Smooth muscle cell (in vitro differentiated cells): ENCODE measurements around the gene PTH2R. TPM values are rescaled to one million over a fixed set of nuclear protein-coding genes. Genes with fewer than 3 reads are reported as not detected.

Experiments
- DNase-seq: peaks from one replicate; lab custom pipeline; 2025; ENCODE audit not compliant: unreplicated experiment; lab: John Stamatoyannopoulos, UW
- H2AFZ ChIP-seq: fragments of 200-600 bp; sonication (generic); 2 replicates; pipeline ENCODE4 v1.6.0; 2016; ENCODE audit warnings: antibody characterized with exemption, low read depth, mild to moderate bottlenecking
- H3F3A ChIP-seq: fragments of 200-600 bp; sonication (generic); 2 replicates; pipeline ENCODE4 v1.6.0; 2017; ENCODE audit warnings: antibody characterized with exemption, low read depth
- H3K27ac ChIP-seq: fragments of 200-600 bp; sonication (generic); 2 replicates; pipeline ENCODE4 v1.5.1; 2016; ENCODE audit warnings: low read depth, mild to moderate bottlenecking
- H3K27me3 ChIP-seq: fragments of 200-600 bp; sonication (generic); 2 replicates; pipeline ENCODE4 v1.6.1; 2016; ENCODE audit warnings: low read depth, mild to moderate bottlenecking
- H3K36me3 ChIP-seq: fragments of 200-600 bp; sonication (generic); 2 replicates; pipeline ENCODE4 v1.5.1; 2016; ENCODE audit warnings: low read depth
- H3K4me1 ChIP-seq: fragments of 200-600 bp; sonication (generic); 2 replicates; pipeline ENCODE4 v1.5.1; 2016; ENCODE audit warnings: low read depth
- H3K4me2 ChIP-seq: fragments of 200-600 bp; sonication (generic); 2 replicates; pipeline ENCODE4 v1.6.0; 2016; ENCODE audit warnings: mild to moderate bottlenecking
- H3K4me3 ChIP-seq: fragments of 200-600 bp; sonication (generic); 2 replicates; pipeline ENCODE4 v1.5.1; 2016; ENCODE audit warnings: mild to moderate bottlenecking
- H3K79me2 ChIP-seq: fragments of 200-600 bp; sonication (generic); 2 replicates; pipeline ENCODE4 v1.6.0; 2016; ENCODE audit warnings: low read depth, mild to moderate bottlenecking
- H3K9ac ChIP-seq: fragments of 200-600 bp; sonication (generic); 2 replicates; pipeline ENCODE4 v1.6.0; 2016; ENCODE audit warnings: low read depth
- H3K9me3 ChIP-seq: fragments of 200-600 bp; sonication (generic); replicated peaks from 2 replicates; pipeline ENCODE4 v1.5.1; 2016; ENCODE audit warnings: low read depth
- H4K20me1 ChIP-seq: fragments of 200-600 bp; sonication (generic); 2 replicates; pipeline ENCODE4 v1.6.0; 2016; ENCODE audit warnings: low read depth
- WGBS: methylation state at CpG from one replicate; pipeline ENCODE4 v1.1.7; 2016; ENCODE audit warnings: low lambda C conversion rate; 5-methylcytosine and 5-hydroxymethylcytosine counted together
- polyA plus RNA-seq: library from polyadenylated mRNA; unstranded; fragments of >200 nt; fragmentation: Nextera tagmentation; extraction: Ambion mirVana; gene quantifications from 2 replicates; pipeline ENCODE4 v1.2.1, GENCODE V29; 2016
- total RNA-seq: library from RNA; depleted of rRNA; stranded (reverse); fragments of >200 nt; gene quantifications from 2 replicates; pipeline ENCODE4 v1.2.3, GENCODE V29; 2014
- TF ChIP-seq, protein P1 (sequence below): fragments of 200-600 bp; sonication (generic); IDR thresholded peaks from 2 replicates; pipeline ENCODE4 v1.5.1; 2017; ENCODE audit warnings: borderline replicate concordance, mild to moderate bottlenecking, antibody characterized with exemption; ENCODE audit not compliant: insufficient read depth, poor library complexity, severe bottlenecking

The PTH2R gene
- total and polyA plus RNA-seq, 2 experiments from 2014 or later, result not detected

DNA sequence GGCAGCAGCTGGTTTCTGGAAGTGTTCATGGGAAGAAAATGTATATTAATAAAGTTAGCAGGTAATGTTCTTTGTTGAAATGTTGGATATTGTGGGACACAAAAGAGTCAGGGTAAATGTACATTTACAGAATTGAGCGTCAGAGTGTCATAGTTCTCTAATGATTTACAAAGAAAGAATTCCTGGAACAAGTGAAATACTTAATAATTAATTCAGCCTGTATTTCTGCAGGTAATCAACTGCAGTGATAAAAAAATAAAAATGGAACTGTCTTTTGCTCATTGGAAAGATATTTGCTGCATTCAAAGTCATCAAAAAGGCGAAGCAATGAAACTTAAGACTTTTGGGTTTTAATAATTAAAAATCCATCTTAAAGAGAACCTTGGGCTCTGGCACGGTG, 27.4 kb upstream of the PTH2R start:
- Histone ChIP-seq H3K4me2 (no peak overlapping the region), H3K9me3 (no peaks in the 10 kb centered on the region), H3F3A (no peaks in the 10 kb centered on the region), H3K9ac (no peak overlapping the region), H2AFZ (no peak overlapping the region), H3K36me3 (no peaks in the 10 kb centered on the region), H3K27me3 (no peaks in the 10 kb centered on the region), H3K27ac (no peak overlapping the region), H3K4me1 (no peaks in the 10 kb centered on the region), H3K79me2 (no peaks in the 10 kb centered on the region), H4K20me1 (no peaks in the 10 kb centered on the region), H3K4me3 (no peak overlapping the region)
- no peak for DNase-seq
- WGBS, result 96% methylated on average over 3 of the region's 3 CpGs
- TF ChIP-seq, protein P1, sequence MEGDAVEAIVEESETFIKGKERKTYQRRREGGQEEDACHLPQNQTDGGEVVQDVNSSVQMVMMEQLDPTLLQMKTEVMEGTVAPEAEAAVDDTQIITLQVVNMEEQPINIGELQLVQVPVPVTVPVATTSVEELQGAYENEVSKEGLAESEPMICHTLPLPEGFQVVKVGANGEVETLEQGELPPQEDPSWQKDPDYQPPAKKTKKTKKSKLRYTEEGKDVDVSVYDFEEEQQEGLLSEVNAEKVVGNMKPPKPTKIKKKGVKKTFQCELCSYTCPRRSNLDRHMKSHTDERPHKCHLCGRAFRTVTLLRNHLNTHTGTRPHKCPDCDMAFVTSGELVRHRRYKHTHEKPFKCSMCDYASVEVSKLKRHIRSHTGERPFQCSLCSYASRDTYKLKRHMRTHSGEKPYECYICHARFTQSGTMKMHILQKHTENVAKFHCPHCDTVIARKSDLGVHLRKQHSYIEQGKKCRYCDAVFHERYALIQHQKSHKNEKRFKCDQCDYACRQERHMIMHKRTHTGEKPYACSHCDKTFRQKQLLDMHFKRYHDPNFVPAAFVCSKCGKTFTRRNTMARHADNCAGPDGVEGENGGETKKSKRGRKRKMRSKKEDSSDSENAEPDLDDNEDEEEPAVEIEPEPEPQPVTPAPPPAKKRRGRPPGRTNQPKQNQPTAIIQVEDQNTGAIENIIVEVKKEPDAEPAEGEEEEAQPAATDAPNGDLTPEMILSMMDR, result no peak

DNA sequence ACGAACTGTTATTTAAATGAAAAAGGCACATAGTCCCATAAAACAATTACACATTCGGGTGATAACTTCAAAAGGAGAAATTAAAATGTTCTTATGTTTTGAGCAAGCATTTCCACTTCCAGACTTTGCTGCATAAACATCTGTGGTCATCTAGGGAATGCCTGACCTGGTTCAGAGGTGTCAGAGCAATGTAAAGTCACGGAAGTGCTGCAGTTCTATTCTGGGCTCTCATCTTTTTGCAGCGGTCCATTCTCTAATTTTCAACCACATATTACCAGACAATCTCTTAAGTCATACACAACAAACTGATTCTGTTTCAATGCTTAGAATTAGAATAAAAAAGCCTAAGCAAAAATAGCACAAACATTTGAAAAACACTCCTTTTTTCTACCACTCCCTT, 22.0 kb upstream of the PTH2R start:
- H3K79me2 ChIP-seq, result no peaks in the 10 kb centered on the region
- H3K27me3 ChIP-seq, result no peaks in the 10 kb centered on the region
- TF ChIP-seq, protein P1, result no peak
- H3K4me1 ChIP-seq, result no peaks in the 10 kb centered on the region
- DNase-seq, result no peak
- H3K36me3 ChIP-seq, result no peaks in the 10 kb centered on the region
- WGBS, result 83% methylated on average over 4 of the region's 4 CpGs
- H3K4me3 ChIP-seq, result no peak overlapping the region
- H3F3A ChIP-seq, result no peaks in the 10 kb centered on the region
- no peaks in the 10 kb centered on the region for H4K20me1 ChIP-seq
- H3K9me3 ChIP-seq, result no peaks in the 10 kb centered on the region
- H3K27ac ChIP-seq, result no peak overlapping the region
- no peak overlapping the region for H3K4me2 ChIP-seq
- H2AFZ ChIP-seq, result no peak overlapping the region
- H3K9ac ChIP-seq, result no peak overlapping the region

DNA sequence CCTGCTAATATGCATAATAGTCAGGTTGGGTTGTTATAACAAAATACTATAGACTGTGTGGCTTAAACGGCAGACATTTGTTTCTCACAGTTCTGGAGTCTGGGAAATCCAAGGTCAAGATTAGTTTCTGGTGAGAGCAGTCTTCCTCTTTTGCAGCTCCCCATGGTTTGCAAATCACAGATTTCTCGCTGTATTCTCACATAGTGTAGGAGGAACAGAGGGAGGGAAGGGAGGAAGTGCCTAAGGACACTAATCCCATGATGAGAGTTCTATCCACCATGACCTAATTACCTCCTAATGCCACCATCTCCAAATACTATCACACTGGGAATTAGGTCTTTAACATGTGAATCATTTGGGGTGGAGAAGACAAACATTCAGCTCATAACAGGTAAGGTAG, 20.1 kb upstream of the PTH2R start:
- Histone ChIP-seq H3K79me2 (no peaks in the 10 kb centered on the region), H3K4me2 (no peak overlapping the region), H3K4me3 (no peak overlapping the region), H3F3A (no peaks in the 10 kb centered on the region), H4K20me1 (no peaks in the 10 kb centered on the region), H3K27ac (no peak overlapping the region), H3K27me3 (no peaks in the 10 kb centered on the region), H3K36me3 (no peaks in the 10 kb centered on the region), H3K9me3 (no peaks in the 10 kb centered on the region), H3K4me1 (no peaks in the 10 kb centered on the region), H3K9ac (no peak overlapping the region), H2AFZ (no peak overlapping the region)
- TF ChIP-seq, protein P1, result no peak
- DNase-seq, result no peak
- WGBS, result 19% methylated on average over 2 of the region's 2 CpGs

DNA sequence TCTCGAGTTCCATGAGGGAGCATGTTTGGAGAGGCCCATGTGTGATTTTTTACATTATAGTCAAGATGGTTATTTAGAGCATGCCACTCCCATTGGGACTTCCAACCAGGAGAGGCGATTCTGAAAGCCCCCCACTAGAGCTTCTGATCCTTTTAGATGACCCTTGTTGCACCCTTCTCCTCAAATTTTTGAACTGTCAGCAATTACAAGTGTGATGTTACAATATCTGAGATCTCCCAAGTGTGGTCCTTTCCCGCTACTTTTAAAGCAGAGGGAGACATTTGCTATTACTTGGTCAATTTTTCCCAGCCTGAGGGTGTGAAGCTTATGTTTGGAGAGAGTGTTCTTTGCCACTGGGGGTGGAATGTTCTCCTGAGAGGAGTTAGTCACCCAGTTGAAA, 16.7 kb upstream of the PTH2R start:
- Histone ChIP-seq H3K9ac (no peak overlapping the region), H4K20me1 (no peaks in the 10 kb centered on the region), H3K9me3 (no peaks in the 10 kb centered on the region), H3K4me2 (no peak overlapping the region), H3K36me3 (no peaks in the 10 kb centered on the region), H3F3A (no peaks in the 10 kb centered on the region), H3K4me1 (no peaks in the 10 kb centered on the region), H2AFZ (no peak overlapping the region), H3K4me3 (no peak overlapping the region), H3K79me2 (no peaks in the 10 kb centered on the region), H3K27me3 (no peaks in the 10 kb centered on the region), H3K27ac (no peak overlapping the region)
- DNase-seq, result no peak
- 90% methylated on average over 3 of the region's 3 CpGs for WGBS
- TF ChIP-seq, protein P1, result no peak
